GM13976 (cell line): ENCODE results near the gene CBX6.

ENCODE experiments used
- DNase-seq: peaks from one replicate; pipeline ENCODE4 v3.0.0; 2012; ENCODE audit warnings: low spot score
- CTCF ChIP-seq: IDR thresholded peaks from 2 replicates; pipeline ENCODE4 v1.5.1; 2012; ENCODE audit warnings: borderline replicate concordance, mild to moderate bottlenecking; ENCODE audit not compliant: insufficient read depth; ENCODE audit errors: extremely low read depth, missing control alignments, control extremely low read depth
- in situ Hi-C: fragments of 300-500 bp; cut with MboI; formaldehyde crosslinking; loops from one replicate; pipeline ENCODE4 v1.12.0; 2022; ENCODE audit warnings: low sequenced_read_pairs, mixed read lengths, inconsistent platforms; ENCODE audit not compliant: unreplicated experiment

The CBX6 gene

GRCh38 chr22:38901111-38901641 lies 29.2 kb upstream of the CBX6 start:
- no peak for DNase-seq
- in situ Hi-C loops = no loop called here
- TF ChIP-seq CTCF = no peak

GRCh38 chr22:38900677-38901076 lies 28.7 kb upstream of the CBX6 start:
- TF ChIP-seq CTCF = no peak
- in situ Hi-C loops = no loop called here
- no peak for DNase-seq

- no peak for DNase-seq
- TF ChIP-seq CTCF = no peak
- in situ Hi-C loops = no loop called here
These were observed 19.2 kb upstream of the CBX6 start for GRCh38 chr22:38891256-38891655.

GRCh38 chr22:38890377-38890776 lies 18.4 kb upstream of the CBX6 start:
- in situ Hi-C loops = no loop called here
- no peak for DNase-seq
- no peak for TF ChIP-seq CTCF

- in situ Hi-C loops = no loop called here
- TF ChIP-seq CTCF = no peak
- DNase-seq = no peak
These were observed 14.3 kb upstream of the CBX6 start for GRCh38 chr22:38886333-38886732.

- no peak for DNase-seq
- in situ Hi-C loops = no loop called here
- no peak for TF ChIP-seq CTCF
These were observed 11.1 kb upstream of the CBX6 start for GRCh38 chr22:38882972-38883622.
